ENCODE measurements around the gene BEST2. TPM values are rescaled to one million over a fixed set of nuclear protein-coding genes. Genes with fewer than 3 reads are reported as not detected.

The BEST2 gene
- total and polyA plus RNA-seq, 10 donors, result not detected

DNA sequence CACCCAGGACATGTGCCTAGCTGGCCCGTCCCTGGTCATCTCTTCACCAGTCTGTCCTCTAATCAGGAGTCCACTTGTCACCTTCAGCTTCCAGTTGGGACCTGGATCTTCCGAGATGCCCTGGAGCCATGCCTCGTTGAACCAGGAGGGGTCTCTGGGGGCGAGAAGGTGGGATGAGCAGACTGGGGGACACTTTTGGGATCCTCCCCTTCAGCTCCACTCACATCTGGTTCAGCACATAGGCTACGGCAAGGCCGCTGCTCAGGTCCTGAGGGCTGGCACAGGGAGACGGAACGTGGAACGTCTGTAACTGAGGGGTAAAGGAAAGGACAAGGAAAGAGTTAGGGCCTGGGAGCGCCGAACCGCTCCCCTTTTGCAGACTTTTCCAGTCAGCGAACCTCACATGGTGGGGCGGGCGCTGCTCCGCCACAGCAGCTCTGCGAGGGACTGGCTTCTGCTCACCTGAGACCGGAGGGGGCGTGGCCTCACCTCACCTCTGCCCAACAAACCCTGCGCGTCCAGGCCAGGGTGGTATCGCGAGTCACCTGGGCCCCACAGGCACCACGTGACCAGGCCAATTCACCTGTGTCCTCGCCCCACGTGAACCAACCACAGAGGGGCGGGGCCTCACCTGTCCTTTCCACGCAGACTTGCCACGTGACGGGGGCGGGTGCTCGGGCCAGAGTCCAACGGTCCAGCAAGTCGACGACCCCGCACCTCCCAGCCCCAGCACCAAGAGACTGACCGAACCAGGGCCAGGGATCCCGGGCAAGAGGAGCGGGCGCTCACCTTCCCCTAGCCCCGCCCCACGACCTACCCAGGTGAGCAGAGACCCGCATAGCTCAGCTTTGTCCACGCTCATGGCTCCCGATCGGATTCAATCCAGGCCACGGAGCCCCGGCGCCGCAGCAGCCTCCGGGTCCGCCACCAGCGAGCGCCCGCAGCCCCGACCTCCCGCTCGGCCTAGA, 23.3 kb downstream of the BEST2 start, which contains the start of gene HOOK2:
HOOK2 (minus strand) TSS at position 965 of the 968 bp plus-strand sequence; CDS start at position 862, 103 bp downstream.
- Histone ChIP-seq H3K4me3 (peak within 1 kb of the TSS; percentile 53 to 76 (median 62)), H3K36me3 (peaks cover 0 to 5% (median 0%) of the 10 kb centered on the region in 6 donors), H3K27me3 (replicated peaks in 1 of 7) (no peaks in the 10 kb centered on the region), H3K9me3 (no peaks in the 10 kb centered on the region), H3K27ac (peak within 1 kb of the TSS; percentile 72 to 98 (median 76)), H3K4me1 (peaks cover 23 to 48% (median 43%) of the 10 kb centered on the region in 6 donors)
- DNase-seq, result peak; percentile 93
- intact Hi-C loops (cut with DNase I; ENCODE audit: low total_unique reads), result loop anchor here (5.0 kb wide), 1 partner anchor 32 kb away; the partner anchor contains the start of gene RNASEH2A
- no peak for TF ChIP-seq CTCF (IDR thresholded peaks at IDR 0.05 in 8 of 11, conservative IDR thresholded peaks at IDR 0.05 in 3 of 11)
- TF ChIP-seq POLR2AphosphoS5 (IDR thresholded peaks at IDR 0.05), result no peak
- TF ChIP-seq POLR2A (IDR thresholded peaks at IDR 0.05), result no peak
- 23 to 40% (median 24%) methylated on average over 25 to 58 of the region's 58 CpGs for WGBS, 5 donors

DNA sequence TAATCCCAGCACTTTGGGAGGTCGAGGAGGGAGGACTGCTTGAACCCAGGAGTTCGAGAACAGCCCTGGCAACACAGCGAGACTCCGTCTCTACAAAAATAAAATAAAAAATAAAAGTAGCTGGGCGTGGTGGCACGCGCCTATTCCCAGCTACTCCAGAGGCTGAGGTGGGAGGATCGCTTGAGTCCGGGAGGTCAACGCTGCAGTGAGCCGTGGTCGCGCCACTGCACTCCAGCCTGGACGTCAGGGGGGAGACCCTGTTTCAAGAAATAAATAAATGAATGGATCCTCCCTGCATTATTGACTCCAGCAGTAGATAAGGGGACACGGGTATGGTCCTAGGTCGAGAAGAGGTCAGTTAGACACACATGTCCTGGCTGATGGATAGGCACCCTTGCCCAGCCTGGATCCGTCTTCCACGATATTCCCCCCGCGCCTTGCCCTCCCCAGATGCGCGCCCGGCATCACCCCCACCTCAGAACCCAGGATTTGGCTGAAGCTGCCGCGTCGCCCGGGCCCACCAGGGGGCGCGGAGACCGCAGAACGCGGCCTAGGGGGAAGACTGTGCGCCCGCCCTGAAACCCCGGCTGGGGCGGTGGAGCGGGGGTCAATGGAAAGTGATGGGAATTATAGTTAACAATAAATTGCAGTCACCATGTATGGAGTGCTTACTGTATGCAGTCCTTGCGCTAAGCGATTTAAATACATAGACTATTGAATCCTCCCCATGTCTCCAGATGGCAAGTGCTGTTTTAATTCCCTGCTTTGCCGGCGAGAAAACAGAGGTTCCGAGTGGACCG, 25.8 kb downstream of the BEST2 start:
- H3K27ac ChIP-seq, result peak overlapping the region; percentile 79 to 98 (median 96)
- peaks cover 32 to 70% (median 60%) of the 10 kb centered on the region in 6 donors for H3K4me1 ChIP-seq
- peak overlapping the region; percentile 31 to 79 (median 56) for H3K4me3 ChIP-seq
- TF ChIP-seq POLR2AphosphoS5 (IDR thresholded peaks at IDR 0.05) (peak; percentile 64 to 89 (median 72)), CTCF (IDR thresholded peaks at IDR 0.05 in 8 of 11, conservative IDR thresholded peaks at IDR 0.05 in 3 of 11) (peak; percentile 88 to 98 (median 97)), POLR2A (IDR thresholded peaks at IDR 0.05) (no peak)
- intact Hi-C loops (cut with DNase I; ENCODE audit: low total_unique reads), result no loop called here
- no peaks in the 10 kb centered on the region for H3K9me3 ChIP-seq
- no peaks in the 10 kb centered on the region for H3K27me3 ChIP-seq (replicated peaks in 1 of 7)
- WGBS, 5 donors, result 11 to 13% (median 12%) methylated on average over 42 to 43 of the region's 43 CpGs
- peak; percentile 96 for DNase-seq
- H3K36me3 ChIP-seq, result no peaks in the 10 kb centered on the region

DNA sequence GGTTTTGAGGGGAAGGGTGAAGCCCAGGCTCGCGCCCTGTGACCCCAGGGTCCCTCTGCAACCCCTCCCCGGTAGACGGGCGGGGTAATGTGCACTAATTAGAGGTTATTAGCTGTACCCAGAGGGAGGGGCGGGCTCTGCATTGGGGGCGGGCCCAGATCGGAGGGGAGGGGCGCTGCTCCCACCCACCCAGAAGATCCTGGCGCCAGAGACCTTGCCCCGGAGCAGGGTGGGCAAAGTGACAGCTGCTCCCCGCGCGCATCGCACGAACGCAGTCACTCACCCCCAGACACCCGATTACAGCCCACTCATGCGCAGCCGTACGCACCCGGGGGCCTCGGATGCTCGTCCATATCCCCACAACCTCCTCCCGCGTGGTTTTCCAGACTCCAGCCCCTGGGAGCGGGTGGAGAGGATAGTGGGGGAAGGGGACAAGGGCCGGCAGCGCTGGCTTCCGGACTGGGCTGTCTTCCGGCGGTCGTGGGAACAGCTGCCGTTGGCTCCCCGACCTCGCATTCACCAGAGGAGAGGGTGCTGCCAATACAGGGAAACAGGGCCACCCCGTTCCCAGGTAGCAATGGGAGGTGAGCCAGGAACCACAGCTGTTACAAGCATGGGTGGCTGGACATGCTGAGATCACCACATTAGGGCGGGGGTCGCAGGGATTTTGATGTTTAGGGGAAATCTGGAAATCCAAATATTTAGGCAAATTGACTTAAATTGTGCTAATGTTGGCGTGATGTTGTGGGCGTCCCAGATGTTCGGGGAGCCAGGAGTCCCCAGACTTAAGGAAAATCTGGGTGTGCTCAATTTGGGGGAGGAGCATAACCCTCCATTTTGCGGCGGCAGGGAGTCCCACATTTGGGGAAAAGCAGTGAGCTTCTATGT, 26.7 kb downstream of the BEST2 start:
- 2 to 5% (median 3%) methylated on average over 30 to 44 of the region's 44 CpGs for WGBS, 5 donors
- H3K4me1 ChIP-seq, result peaks cover 36 to 78% (median 68%) of the 10 kb centered on the region in 6 donors
- no peaks in the 10 kb centered on the region for H3K27me3 ChIP-seq (replicated peaks in 1 of 7)
- peak; percentile 92 for DNase-seq
- intact Hi-C loops (cut with DNase I; ENCODE audit: low total_unique reads), result no loop called here
- peak overlapping the region; percentile 79 to 98 (median 96) for H3K27ac ChIP-seq
- peak overlapping the region; percentile 31 to 79 (median 56) for H3K4me3 ChIP-seq
- TF ChIP-seq CTCF (IDR thresholded peaks at IDR 0.05 in 8 of 11, conservative IDR thresholded peaks at IDR 0.05 in 3 of 11), result no peak
- peak; percentile 71 to 87 (median 74) for TF ChIP-seq POLR2AphosphoS5 (IDR thresholded peaks at IDR 0.05)
- H3K9me3 ChIP-seq, result no peaks in the 10 kb centered on the region
- no peaks in the 10 kb centered on the region for H3K36me3 ChIP-seq
